IPS-15b (cell line): ENCODE results near the gene ARHGEF37.
"Not testable (repeated sequence)": the region's sequence is repeated elsewhere in the genome, so short reads cannot be mapped to it uniquely, and the experiment has no call there.

Experiments
- H3K27me3 ChIP-seq: one replicate; pipeline ENCODE4 v1.6.1; 2013; ENCODE audit warnings: low read length; ENCODE audit not compliant: control insufficient read depth, insufficient read depth
- H3K36me3 ChIP-seq: one replicate; pipeline ENCODE4 v1.6.1; 2013; ENCODE audit warnings: low read length; ENCODE audit not compliant: control insufficient read depth, insufficient read depth
- H3K4me1 ChIP-seq: one replicate; pipeline ENCODE4 v1.6.1; 2013; ENCODE audit warnings: mild to moderate bottlenecking, low read length; ENCODE audit not compliant: control insufficient read depth, insufficient read depth
- H3K4me3 ChIP-seq: one replicate; pipeline ENCODE4 v1.5.1; 2013; ENCODE audit warnings: low read depth, low read length
- H3K9ac ChIP-seq: one replicate; pipeline ENCODE4 v1.6.1; 2013; ENCODE audit warnings: low read depth, mild to moderate bottlenecking, low read length
- H3K9me3 ChIP-seq: one replicate; pipeline ENCODE4 v1.6.1; 2013; ENCODE audit warnings: mild to moderate bottlenecking, low read length; ENCODE audit not compliant: control insufficient read depth, insufficient read depth

ARHGEF37 gene

GRCh38 chr5:149549461-149550267, 31.6 kb upstream of the ARHGEF37 start:
- peak overlapping the region; percentile 98 for H3K9ac ChIP-seq
- peak overlapping the region; percentile 94 for H3K4me3 ChIP-seq
- no peaks in the 10 kb centered on the region for H3K9me3 ChIP-seq
- peaks cover 11% of the 10 kb centered on the region for H3K36me3 ChIP-seq
- H3K4me1 ChIP-seq, result peaks cover 6% of the 10 kb centered on the region
- H3K27me3 ChIP-seq, result no peaks in the 10 kb centered on the region

GRCh38 chr5:149550268-149550583, 31.1 kb upstream of the ARHGEF37 start:
- H3K27me3 ChIP-seq, result no peaks in the 10 kb centered on the region
- H3K9me3 ChIP-seq, result no peaks in the 10 kb centered on the region
- H3K9ac ChIP-seq, result peak overlapping the region; percentile 98
- peak overlapping the region; percentile 94 for H3K4me3 ChIP-seq
- peaks cover 10% of the 10 kb centered on the region for H3K36me3 ChIP-seq
- peaks cover 6% of the 10 kb centered on the region for H3K4me1 ChIP-seq

DNA sequence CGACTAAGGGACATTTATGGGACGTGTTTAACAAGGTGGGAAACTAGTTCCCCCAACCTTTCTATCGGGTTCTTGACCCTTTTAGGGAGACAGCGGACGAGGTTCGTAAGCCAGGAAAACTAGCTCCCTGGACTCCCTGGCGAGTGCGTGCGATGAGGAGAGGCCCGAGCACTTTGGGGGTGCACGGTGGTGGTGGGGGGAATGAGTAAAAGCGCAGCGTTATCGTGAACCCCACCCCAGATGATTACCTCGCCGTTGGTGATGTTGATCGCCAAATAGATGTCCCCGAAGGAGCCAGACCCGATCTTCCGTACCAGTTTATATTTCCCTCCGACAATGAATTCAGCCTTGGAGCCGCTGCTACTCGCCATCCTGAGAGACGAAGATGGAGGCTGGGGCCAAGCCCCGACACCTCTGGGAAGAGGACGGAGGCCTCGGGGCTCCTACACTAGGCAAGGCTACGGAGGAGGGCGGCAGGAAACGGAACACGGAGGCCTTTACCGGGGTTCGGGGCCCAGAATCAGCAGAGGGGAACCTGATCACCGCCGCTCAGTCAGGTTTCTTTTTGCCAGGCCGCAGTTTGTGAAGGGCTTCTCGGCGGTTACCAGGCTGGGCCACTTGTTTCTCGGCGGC, 30.6 kb upstream of the ARHGEF37 start:
- Histone ChIP-seq H3K9ac (peak overlapping the region; percentile 98), H3K27me3 (no peaks in the 10 kb centered on the region), H3K36me3 (peaks cover 6% of the 10 kb centered on the region), H3K4me1 (peaks cover 6% of the 10 kb centered on the region), H3K9me3 (no peaks in the 10 kb centered on the region), H3K4me3 (peak overlapping the region; percentile 94)

DNA sequence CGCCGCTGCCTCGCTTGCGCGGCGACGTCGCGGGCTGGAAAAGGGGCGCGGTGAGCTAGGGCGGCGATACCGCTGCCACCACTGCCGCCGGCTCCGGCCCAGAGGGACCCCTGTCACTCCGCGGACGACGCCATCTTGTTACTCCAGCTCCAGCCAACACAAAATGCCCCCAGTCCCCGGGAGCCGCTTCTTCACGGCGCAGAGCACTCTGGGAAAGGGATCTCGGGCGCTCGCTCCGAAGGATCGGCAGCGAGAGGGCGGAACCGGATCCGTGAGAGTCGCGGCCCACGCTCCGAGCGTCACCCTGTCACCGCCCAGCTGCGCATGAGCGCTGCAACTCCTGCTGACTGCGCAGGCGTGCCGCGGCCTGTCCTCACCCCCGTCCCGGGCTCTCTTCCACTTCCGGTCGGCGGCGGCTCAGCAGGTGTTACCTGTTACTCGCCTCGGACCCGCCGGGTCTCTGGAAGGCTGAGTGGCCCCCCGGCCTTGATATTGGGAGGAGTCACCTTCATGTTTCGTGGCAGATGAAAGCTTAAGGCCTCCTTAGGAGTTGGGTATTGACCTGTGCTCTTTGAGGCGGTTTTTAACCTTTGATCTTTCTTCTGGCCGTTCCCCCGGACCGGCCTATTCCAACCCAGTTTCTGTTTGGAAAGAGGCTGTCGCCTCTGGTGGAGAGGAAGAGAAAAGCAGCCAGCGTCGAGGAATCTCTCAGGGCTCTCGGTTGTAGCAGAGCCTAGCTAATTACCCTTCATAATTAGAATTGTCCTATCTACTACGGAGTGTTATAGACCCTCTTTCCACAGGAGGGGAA, 29.9 kb upstream of the ARHGEF37 start, which contains the start of gene CSNK1A1:
CSNK1A1 (minus strand) TSS at position 213 of the 811 bp plus-strand sequence. CDS start 475 bp downstream, outside the sequence.
- Histone ChIP-seq H3K9ac (peak within 1 kb of the TSS; percentile 98), H3K36me3 (peaks cover 6% of the 10 kb centered on the region), H3K4me3 (peak within 1 kb of the TSS; percentile 94), H3K27me3 (no peaks in the 10 kb centered on the region), H3K4me1 (peaks cover 6% of the 10 kb centered on the region), H3K9me3 (no peaks in the 10 kb centered on the region)

- Histone ChIP-seq H3K36me3 (peaks cover 3% of the 10 kb centered on the region), H3K9me3 (no peaks in the 10 kb centered on the region), H3K27me3 (no peaks in the 10 kb centered on the region), H3K4me3 (peak overlapping the region; percentile 94), H3K4me1 (peaks cover 3% of the 10 kb centered on the region), H3K9ac (peak overlapping the region; percentile 47)
These were observed 29.2 kb upstream of the ARHGEF37 start for GRCh38 chr5:149552038-149552494.

DNA sequence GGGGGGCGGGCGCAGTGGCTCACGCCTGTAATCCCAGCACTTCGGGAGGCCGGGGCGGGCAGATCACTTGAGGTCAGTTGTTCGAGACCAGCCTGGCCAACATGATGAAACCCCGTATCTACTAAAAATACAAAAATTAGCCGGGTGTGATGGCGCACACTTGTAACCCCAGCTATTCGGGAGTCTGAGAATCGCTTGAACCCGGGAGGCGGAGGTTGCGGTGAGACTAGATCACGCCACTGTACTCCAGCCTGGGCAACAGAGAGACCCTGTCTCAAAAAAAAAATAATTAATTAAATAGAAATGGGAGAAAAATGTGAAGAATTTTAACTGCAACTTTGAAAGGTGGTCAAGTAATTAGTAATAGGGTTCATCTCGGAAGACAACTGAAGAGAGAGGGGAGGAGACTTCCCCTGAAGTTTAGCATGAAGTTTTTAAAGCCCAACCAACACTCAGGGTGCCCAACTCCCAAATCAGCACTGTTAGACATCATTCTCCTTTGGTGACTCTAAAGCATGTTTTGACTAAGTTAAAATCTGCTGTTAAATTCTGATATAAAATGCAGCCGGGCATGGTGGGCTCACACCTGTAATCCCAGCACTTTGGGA, 28.6 kb upstream of the ARHGEF37 start:
- H3K27me3 ChIP-seq, result no peaks in the 10 kb centered on the region
- H3K36me3 ChIP-seq, result peaks cover 3% of the 10 kb centered on the region
- H3K4me3 ChIP-seq, result peak overlapping the region; percentile 94
- H3K9me3 ChIP-seq, result no peaks in the 10 kb centered on the region
- H3K9ac ChIP-seq, result no peak overlapping the region
- H3K4me1 ChIP-seq, result no peaks in the 10 kb centered on the region

- Histone ChIP-seq H3K9me3 (no peaks in the 10 kb centered on the region), H3K27me3 (no peaks in the 10 kb centered on the region)
These were observed 21.6 kb upstream of the ARHGEF37 start for GRCh38 chr5:149559706-149560105.

DNA sequence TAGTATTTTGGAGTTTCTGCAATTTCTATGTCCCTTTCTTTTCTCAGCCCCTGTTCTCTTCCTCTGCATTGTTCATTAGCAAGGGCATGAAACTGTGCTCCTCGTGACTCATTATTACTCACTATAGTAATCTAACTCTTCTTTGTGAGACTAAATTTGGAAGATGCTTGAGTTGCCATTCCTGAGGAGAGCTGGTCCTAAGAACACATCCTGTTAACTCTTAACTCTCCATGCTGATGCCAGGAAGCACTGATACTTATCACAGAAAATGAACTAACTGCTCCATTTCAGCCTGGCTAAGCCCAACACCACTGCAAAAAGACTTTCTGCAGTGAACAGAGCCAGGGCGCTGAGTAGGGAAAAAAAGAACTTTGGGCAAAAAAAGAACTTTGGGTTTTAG, 19.4 kb upstream of the ARHGEF37 start:
- Histone ChIP-seq H3K36me3 (no peaks in the 10 kb centered on the region), H3K4me1 (peaks cover 16% of the 10 kb centered on the region), H3K27me3 (no peaks in the 10 kb centered on the region), H3K9ac (no peak overlapping the region), H3K4me3 (no peak overlapping the region), H3K9me3 (no peaks in the 10 kb centered on the region)

More at GRCh38 chr5:149559706-149560105, 21.6 kb upstream of the ARHGEF37 start:
- H3K9ac ChIP-seq, result no peak overlapping the region
- no peak overlapping the region for H3K4me3 ChIP-seq
- no peaks in the 10 kb centered on the region for H3K36me3 ChIP-seq
- peaks cover 16% of the 10 kb centered on the region for H3K4me1 ChIP-seq

DNA sequence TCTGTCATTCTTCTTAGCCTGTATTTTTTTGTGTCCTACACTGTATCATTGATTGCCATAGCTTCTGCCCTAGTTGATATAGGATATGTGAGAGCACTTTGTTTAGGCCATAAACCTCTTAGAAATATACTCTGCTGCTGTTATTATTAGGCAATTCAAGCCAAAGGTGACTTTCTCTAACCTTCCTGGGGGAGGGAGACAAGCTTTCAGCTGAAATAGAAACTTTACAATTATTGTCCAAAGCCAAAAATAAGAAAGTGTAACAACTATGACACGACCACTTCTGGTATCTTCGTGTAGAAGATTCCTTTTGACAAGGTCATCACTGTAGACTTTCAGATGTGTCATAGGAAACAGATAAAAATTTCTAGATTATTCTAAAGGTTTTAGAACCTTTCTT, 17.8 kb upstream of the ARHGEF37 start:
- no peak overlapping the region for H3K4me3 ChIP-seq
- no peaks in the 10 kb centered on the region for H3K36me3 ChIP-seq
- H3K9ac ChIP-seq, result no peak overlapping the region
- H3K27me3 ChIP-seq, result no peaks in the 10 kb centered on the region
- peaks cover 16% of the 10 kb centered on the region for H3K4me1 ChIP-seq
- no peaks in the 10 kb centered on the region for H3K9me3 ChIP-seq

DNA sequence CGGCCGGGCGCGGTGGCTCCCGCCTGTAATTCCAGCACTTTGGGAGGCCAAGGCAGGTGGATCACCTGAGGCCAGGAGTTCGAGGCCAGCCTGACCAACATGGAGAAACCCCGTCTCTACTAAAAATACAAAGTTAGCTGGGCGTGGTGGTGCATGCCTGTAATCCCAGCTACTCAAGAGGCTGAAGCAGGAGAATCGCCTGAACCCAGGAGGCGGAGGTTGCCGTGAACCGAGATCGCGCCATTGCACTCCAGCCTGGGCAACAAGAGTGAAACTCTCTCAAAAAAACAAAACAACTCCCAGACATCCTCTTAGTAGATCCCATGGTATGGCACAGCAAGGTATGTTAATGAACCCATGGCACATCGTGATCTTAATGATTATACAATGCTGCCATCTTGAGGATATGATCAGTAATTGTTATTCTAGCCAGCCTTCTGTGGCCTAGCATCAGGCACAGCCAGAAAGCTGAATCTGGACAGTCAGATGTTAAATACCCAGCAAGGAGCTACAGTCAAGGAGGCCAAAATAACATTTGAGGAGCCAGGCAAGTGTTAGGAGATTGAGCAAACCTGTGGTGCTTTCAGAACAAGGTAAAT, 16.7 kb upstream of the ARHGEF37 start:
- peaks cover 16% of the 10 kb centered on the region for H3K4me1 ChIP-seq
- H3K36me3 ChIP-seq, H3K4me3 ChIP-seq, H3K27me3 ChIP-seq, H3K9me3 ChIP-seq, H3K9ac ChIP-seq: not testable (repeated sequence)

DNA sequence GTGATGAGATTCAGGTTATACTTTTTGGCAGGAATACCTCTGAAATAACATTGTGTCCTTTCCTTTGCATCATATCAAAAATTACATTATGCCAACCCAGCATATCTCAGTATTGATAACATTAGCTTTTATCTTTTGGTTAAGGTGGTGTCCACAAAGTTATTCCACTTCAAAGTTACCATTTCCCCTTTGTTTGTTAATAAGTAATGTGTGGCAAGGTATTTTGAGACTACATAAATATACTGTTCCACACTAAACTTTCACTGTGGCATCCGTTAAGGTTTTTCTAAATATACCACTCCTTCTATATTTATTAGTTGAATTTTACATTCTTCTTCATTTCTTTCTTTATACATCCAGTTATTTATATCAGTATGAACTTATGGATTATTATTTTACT, 14.1 kb upstream of the ARHGEF37 start:
- no peaks in the 10 kb centered on the region for H3K9me3 ChIP-seq
- H3K27me3 ChIP-seq, result no peaks in the 10 kb centered on the region
- H3K36me3 ChIP-seq, result no peaks in the 10 kb centered on the region
- H3K4me1 ChIP-seq, result peaks cover 9% of the 10 kb centered on the region
- no peak overlapping the region for H3K9ac ChIP-seq
- H3K4me3 ChIP-seq, result no peak overlapping the region
